RWPE2 (cell line): ENCODE results near the gene QRICH1.

ENCODE experiments used
- ATAC-seq: fragments of 200-7000 bp; cut with Tn5 transposase; 3 replicates; pipeline ENCODE4 v1.9.1; 2021; ENCODE audit warnings: low read depth
- DNase-seq: peaks from one replicate; pipeline ENCODE4 v3.0.0-alpha.2; 2020; ENCODE audit warnings: low spot score
- H3K27ac ChIP-seq: fragments of 450-650 bp; 2 replicates; pipeline ENCODE4 v1.5.1; 2017; ENCODE audit warnings: mild to moderate bottlenecking; ENCODE audit not compliant: poor library complexity, severe bottlenecking
- H3K27me3 ChIP-seq: fragments of 250-450 bp; sonication (Bioruptor Pico); 2 replicates; pipeline ENCODE4 v1.5.1; 2021; ENCODE audit warnings: mild to moderate bottlenecking, moderate library complexity; ENCODE audit not compliant: insufficient read depth, poor library complexity, severe bottlenecking
- H3K36me3 ChIP-seq: fragments of 250-450 bp; sonication (Bioruptor Pico); 2 replicates; pipeline ENCODE4 v1.5.1; 2020; ENCODE audit warnings: low read depth, mild to moderate bottlenecking, moderate library complexity
- H3K4me1 ChIP-seq: fragments of 250-450 bp; sonication (Bioruptor Pico); 2 replicates; pipeline ENCODE4 v1.5.1; 2021; ENCODE audit warnings: mild to moderate bottlenecking, moderate library complexity; ENCODE audit not compliant: insufficient read depth, poor library complexity, severe bottlenecking
- H3K4me3 ChIP-seq: fragments of 250-450 bp; sonication (Bioruptor Pico); 2 replicates; pipeline ENCODE4 v1.5.1; 2021; ENCODE audit warnings: mild to moderate bottlenecking, moderate library complexity; ENCODE audit not compliant: severe bottlenecking
- H3K9me3 ChIP-seq: fragments of 250-450 bp; sonication (Bioruptor Pico); 2 replicates; pipeline ENCODE4 v1.5.1; 2021; ENCODE audit warnings: mild to moderate bottlenecking, moderate library complexity; ENCODE audit not compliant: severe bottlenecking
- TF ChIP-seq, protein P1 (sequence below): fragments of 450-650 bp; IDR thresholded peaks from one replicate; pipeline ENCODE4 v1.5.1; 2017; ENCODE audit warnings: mild to moderate bottlenecking, moderate library complexity; ENCODE audit not compliant: poor library complexity, severe bottlenecking

QRICH1 gene

DNA sequence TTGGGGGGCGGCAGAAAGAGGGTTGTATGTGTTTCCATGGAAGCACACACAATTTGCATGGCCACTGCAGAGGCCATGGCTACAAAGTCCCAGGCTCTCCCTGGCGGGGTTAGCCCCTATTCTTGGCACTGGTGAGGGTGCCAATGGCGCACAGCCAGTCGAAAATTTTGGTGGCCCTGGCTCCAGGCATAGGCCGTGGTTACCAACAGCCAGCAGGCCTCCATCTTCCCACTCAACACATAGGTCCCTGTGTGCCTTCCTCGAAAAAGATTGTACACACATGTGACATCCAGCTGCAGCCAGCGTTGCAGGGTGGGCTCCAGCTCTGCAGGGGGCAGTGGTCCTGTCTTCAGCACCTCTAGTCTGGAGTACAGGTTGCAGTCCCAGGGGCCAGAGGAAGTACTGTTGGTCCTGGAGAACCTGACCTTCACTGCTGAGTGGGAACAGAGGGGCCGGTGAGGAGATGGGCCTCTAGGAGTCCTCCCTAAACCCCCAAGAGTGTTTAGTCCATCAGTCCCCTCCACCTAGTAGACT, 96.7 kb downstream of the QRICH1 start:
- no peaks in the 10 kb centered on the region for H3K4me1 ChIP-seq
- no peak for DNase-seq
- TF ChIP-seq, protein P1, sequence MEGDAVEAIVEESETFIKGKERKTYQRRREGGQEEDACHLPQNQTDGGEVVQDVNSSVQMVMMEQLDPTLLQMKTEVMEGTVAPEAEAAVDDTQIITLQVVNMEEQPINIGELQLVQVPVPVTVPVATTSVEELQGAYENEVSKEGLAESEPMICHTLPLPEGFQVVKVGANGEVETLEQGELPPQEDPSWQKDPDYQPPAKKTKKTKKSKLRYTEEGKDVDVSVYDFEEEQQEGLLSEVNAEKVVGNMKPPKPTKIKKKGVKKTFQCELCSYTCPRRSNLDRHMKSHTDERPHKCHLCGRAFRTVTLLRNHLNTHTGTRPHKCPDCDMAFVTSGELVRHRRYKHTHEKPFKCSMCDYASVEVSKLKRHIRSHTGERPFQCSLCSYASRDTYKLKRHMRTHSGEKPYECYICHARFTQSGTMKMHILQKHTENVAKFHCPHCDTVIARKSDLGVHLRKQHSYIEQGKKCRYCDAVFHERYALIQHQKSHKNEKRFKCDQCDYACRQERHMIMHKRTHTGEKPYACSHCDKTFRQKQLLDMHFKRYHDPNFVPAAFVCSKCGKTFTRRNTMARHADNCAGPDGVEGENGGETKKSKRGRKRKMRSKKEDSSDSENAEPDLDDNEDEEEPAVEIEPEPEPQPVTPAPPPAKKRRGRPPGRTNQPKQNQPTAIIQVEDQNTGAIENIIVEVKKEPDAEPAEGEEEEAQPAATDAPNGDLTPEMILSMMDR: no peak
- no peak overlapping the region for H3K27ac ChIP-seq
- H3K36me3 ChIP-seq: no peaks in the 10 kb centered on the region
- H3K4me3 ChIP-seq: no peak overlapping the region
- H3K27me3 ChIP-seq: no peaks in the 10 kb centered on the region
- H3K9me3 ChIP-seq: no peaks in the 10 kb centered on the region
- no peak for ATAC-seq

DNA sequence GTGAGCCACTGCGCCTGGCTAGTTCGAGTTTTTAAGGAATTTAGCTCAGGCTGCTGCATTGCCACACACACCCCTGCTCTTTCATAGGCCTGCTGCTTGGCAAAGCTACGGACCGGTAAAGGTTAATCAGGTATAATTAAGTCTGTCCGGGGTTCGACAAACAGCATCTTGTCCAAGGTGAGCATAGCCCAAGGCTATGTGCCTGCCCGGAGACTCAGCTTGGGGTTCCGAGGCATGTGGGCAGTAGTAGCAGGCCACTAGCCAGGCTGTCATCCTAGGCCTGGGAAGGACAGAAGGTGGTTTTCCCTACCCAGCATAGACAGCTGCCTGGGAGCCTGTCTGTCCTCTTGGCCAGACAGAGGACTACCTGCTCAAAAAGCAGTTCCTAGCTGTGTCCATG, 97.2 kb downstream of the QRICH1 start:
- H3K4me1 ChIP-seq: no peaks in the 10 kb centered on the region
- no peak overlapping the region for H3K27ac ChIP-seq
- no peaks in the 10 kb centered on the region for H3K9me3 ChIP-seq
- TF ChIP-seq, protein P1: no peak
- no peak for DNase-seq
- no peaks in the 10 kb centered on the region for H3K27me3 ChIP-seq
- no peak overlapping the region for H3K4me3 ChIP-seq
- no peak for ATAC-seq
- no peaks in the 10 kb centered on the region for H3K36me3 ChIP-seq

DNA sequence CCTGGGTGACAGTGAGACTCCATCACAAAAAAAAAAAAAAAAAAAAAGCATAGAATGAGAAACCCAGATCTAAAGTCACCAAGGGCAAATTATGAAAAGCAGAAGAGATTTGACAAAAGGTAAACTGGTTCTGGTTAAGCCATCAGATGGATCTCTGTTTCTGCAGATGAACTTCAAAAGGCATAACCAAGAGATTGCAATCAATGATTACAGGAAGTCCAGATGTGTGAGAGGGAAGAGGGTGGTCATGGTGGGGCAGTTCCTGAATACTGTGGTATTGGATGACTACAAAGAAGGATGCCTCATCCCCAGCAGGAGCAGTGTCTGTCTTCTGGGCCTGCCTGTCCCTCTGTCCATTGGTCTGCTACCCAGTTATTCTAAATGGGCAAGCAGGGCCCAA, 100.0 kb downstream of the QRICH1 start:
- DNase-seq: no peak
- TF ChIP-seq, protein P1: no peak
- no peaks in the 10 kb centered on the region for H3K36me3 ChIP-seq

DNA sequence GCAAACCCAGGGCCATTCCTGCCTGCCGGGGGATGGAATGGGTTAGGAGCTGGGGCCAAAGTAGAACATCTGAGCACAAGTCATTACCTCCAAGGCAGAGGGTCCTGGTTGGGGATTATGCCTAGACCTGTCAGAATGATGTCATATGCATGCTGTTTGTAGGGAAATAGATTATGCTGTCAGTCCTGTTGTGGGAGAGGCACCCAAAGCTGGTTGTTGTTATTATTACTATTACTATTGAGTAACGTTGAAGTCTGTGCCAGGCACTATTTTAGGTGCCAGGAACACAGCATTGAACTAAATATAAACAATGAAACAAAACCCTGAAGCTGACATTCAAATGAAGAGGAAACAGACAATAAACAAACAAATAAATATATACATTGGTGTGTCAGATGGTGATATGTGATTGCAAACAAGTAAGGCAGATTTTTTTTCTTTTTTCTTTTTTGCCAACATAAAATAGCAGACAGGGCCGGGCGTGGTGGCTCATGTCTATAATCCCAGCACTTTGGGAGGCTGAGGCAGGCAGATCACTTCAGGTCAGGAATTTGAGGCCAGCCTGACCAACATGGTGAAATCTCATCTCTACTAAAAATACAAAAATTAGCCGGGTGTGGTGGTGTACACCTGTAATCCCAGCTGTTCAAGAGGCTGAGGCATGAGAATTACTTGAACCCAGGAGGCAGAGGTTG, 101.9 kb downstream of the QRICH1 start:
- H3K4me1 ChIP-seq: no peaks in the 10 kb centered on the region
- H3K27ac ChIP-seq: no peak overlapping the region
- H3K27me3 ChIP-seq: no peaks in the 10 kb centered on the region
- no peak for DNase-seq
- no peaks in the 10 kb centered on the region for H3K36me3 ChIP-seq
- TF ChIP-seq, protein P1: no peak
- ATAC-seq: no peak
- no peaks in the 10 kb centered on the region for H3K9me3 ChIP-seq
- no peak overlapping the region for H3K4me3 ChIP-seq

More for the DNA sequence above, 100.0 kb downstream of the QRICH1 start:
- H3K4me3 ChIP-seq: no peak overlapping the region
- no peaks in the 10 kb centered on the region for H3K4me1 ChIP-seq
- H3K9me3 ChIP-seq: no peaks in the 10 kb centered on the region
- no peak for ATAC-seq
- H3K27ac ChIP-seq: no peak overlapping the region
- no peaks in the 10 kb centered on the region for H3K27me3 ChIP-seq
